Activated CD4-positive, alpha-beta T cell treated with anti-CD3 and anti-CD28 coated beads for 48 hours (primary cell): ENCODE results near the gene FTSJ3.

Experiments
- DNase-seq: peaks from one replicate; pipeline ENCODE4 v3.0.0-alpha.2; 2020

Gene FTSJ3

GRCh38 chr17:63785556-63785955, 41.9 kb downstream of the FTSJ3 start:
- DNase-seq = no peak

- no peak for DNase-seq
Measured at GRCh38 chr17:63783522-63783921, 43.9 kb downstream of the FTSJ3 start.

DNA sequence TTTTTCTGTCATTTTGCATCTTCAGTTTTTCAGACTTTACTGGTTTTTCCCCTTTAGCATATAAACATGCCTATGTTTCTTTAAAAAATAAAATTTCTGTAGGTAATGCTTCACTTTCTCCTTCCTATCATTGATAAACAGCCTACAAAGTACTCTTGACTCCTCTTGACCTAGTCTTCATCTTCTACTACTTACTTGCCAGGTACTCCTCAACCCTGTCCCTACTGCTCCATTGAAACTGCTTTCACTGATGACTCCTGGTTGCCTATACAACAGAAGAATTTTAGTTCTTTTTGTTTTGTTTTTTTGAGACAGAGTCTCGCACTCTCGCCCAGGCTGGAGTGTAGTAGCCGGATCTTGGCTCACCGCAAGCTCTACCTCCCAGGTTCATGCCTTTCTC, 46.5 kb downstream of the FTSJ3 start:
- DNase-seq = no peak

GRCh38 chr17:63780507-63780906, 47.0 kb downstream of the FTSJ3 start:
- DNase-seq = no peak

- no peak for DNase-seq
Measured at GRCh38 chr17:63775420-63775819, 52.0 kb downstream of the FTSJ3 start.

DNA sequence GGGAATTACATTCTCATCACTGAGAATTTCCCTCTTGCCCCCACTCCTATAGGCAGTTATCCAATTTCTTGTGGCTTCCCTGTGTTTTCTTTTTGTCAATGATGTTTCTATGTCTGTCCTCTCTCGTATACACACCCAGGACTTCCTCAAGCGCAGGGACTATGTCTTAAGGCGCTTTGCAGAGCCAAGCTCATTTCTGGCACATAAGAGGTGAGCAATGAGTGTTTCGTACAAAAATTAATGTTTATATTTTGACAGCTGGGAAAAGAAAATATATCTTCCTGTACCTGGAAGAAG, 52.5 kb downstream of the FTSJ3 start:
- peak; percentile 12 for DNase-seq

DNA sequence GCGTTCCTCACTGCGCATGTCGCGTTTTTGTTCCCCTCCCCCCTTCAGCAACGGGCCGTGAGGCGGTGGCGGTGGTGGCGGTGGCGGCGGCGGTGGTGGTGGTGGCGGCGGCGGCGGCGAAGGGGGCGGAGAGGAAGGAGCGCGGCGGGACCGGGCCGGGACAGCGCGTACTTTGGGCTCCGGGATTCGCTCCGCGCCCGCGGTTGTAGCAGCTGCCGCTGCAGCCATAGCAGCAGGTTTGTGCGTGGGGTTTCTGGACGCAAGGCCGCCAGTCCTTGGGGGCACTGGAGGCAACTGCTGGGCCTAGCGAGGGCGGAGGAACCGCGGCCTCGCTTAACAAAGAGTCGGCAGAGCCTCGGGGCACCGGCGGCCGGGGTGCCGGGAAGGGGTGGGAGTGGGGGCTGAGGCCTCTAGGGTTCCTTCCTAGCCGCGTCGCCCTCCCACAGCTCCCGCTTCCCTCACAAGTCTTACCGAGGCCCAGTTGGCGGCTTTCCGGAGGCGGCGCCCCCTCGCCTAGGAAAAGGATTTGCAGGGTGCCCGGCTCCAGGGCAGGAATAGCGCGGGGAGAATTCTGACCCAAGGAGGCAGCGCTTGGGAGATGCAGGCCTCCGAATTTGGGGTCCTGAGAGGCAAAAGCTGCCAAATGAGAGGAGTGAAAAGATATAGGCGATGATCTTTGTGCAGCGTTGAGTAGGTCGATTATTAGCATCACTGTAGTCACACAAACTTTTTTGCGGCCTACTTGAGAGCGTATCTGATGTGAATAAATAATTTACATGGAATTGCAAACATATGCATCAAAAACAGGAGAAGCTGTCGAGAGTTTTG, 53.1 kb downstream of the FTSJ3 start, which contains the start of gene DDX42:
Gene DDX42 (plus strand): TSS at position 30 of the 828 bp plus-strand sequence. CDS start 12,880 bp downstream, outside the sequence.
- DNase-seq = no peak

- peak; percentile 99 for DNase-seq
Measured at GRCh38 chr17:63773272-63774140, 54.0 kb downstream of the FTSJ3 start, which contains the start of gene CCDC47. CCDC47 (minus strand) TSS chr17:63773597; CDS start chr17:63766175, 7,422 bp downstream.

GRCh38 chr17:63772801-63773271, 54.6 kb downstream of the FTSJ3 start:
- DNase-seq = no peak
